Epithelial cell of proximal tubule (primary cell): ENCODE results near the gene MUC13. TPM values are rescaled to one million over a fixed set of nuclear protein-coding genes. Genes with fewer than 3 reads are reported as not detected.
A peak's percentile ranks its signal among the peaks of the same experiment; 100 is the strongest.

Experiments
- DNase-seq: peaks from one replicate; pipeline ENCODE4 v3.0.0-alpha.2; 2011; ENCODE audit warnings: low read depth
- H3K4me3 ChIP-seq: 2 replicates; pipeline ENCODE4 v1.5.1; 2011; ENCODE audit warnings: low read depth, mild to moderate bottlenecking, low read length
- total RNA-seq: library from RNA; depleted of rRNA; stranded (reverse); fragments of >200 nt; gene quantifications from 2 replicates; pipeline ENCODE4 v1.2.3, GENCODE V29; 2015
- TF ChIP-seq, protein P1 (sequence below): conservative IDR thresholded peaks from 2 replicates; pipeline ENCODE4 v1.5.1; 2012; ENCODE audit warnings: low read depth, mild to moderate bottlenecking, low read length

MUC13 gene
- total RNA-seq, 1 donor from 2014 or later: not detected

- TF ChIP-seq, protein P1, sequence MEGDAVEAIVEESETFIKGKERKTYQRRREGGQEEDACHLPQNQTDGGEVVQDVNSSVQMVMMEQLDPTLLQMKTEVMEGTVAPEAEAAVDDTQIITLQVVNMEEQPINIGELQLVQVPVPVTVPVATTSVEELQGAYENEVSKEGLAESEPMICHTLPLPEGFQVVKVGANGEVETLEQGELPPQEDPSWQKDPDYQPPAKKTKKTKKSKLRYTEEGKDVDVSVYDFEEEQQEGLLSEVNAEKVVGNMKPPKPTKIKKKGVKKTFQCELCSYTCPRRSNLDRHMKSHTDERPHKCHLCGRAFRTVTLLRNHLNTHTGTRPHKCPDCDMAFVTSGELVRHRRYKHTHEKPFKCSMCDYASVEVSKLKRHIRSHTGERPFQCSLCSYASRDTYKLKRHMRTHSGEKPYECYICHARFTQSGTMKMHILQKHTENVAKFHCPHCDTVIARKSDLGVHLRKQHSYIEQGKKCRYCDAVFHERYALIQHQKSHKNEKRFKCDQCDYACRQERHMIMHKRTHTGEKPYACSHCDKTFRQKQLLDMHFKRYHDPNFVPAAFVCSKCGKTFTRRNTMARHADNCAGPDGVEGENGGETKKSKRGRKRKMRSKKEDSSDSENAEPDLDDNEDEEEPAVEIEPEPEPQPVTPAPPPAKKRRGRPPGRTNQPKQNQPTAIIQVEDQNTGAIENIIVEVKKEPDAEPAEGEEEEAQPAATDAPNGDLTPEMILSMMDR: no peak
- DNase-seq: peak; percentile 86
- no peak overlapping the region for H3K4me3 ChIP-seq
Observed at GRCh38 chr3:124878561-124879336, 55.8 kb downstream of the MUC13 start.

GRCh38 chr3:124877674-124878073 lies 56.9 kb downstream of the MUC13 start:
- H3K4me3 ChIP-seq: no peak overlapping the region
- TF ChIP-seq, protein P1: no peak
- DNase-seq: no peak

DNA sequence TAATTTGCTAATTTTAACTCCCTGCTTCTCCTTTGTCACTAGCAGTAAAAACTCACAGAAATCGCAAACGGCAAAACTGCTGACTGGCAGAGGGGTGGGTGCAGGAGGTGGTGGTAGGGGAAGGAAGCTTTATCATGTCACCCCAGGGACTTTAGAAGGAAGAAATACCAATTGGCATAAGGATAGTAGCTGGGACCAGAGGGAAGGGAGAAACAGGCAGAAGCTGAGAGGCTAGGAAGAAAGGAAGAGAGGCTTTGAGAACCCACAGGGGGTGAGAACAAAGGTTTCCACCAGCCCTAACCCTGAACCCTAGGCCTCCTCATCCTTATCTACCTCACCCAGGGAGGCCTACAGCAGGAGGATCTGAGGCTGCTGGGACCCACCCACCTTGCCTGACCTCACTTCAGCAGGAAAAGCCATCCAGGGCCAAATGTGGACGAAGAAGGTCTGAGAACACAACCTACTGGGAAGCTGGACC lies 58.1 kb downstream of the MUC13 start:
- TF ChIP-seq, protein P1: no peak
- H3K4me3 ChIP-seq: no peak overlapping the region
- DNase-seq: no peak

DNA sequence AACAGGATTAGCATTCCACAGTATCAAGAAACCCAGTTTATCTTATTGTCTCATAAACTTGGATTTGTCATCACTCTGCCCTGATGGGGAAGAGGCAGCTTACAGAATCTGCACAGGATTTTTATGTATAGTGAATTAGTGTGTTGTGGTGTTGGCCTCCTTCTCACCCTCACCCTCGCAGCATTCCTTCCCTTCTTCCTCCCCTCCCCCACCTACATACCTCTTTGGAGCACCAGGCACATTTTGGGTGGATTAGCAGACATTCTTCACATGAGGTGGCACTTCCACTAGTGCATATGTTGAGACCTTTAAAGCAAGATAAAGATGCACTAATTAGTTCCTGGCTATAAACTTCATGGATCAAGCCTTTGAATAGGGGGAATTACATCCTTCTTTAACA lies 61.3 kb downstream of the MUC13 start:
- TF ChIP-seq, protein P1: no peak
- no peak overlapping the region for H3K4me3 ChIP-seq
- no peak for DNase-seq

- TF ChIP-seq, protein P1: no peak
- no peak overlapping the region for H3K4me3 ChIP-seq
- DNase-seq: no peak
Observed at GRCh38 chr3:124867511-124867910, 67.0 kb downstream of the MUC13 start.

- DNase-seq: no peak
- no peak overlapping the region for H3K4me3 ChIP-seq
- TF ChIP-seq, protein P1: peak; percentile 22
Observed at GRCh38 chr3:124862006-124862405, 72.5 kb downstream of the MUC13 start.

GRCh38 chr3:124861041-124861440 lies 73.5 kb downstream of the MUC13 start:
- no peak for DNase-seq
- TF ChIP-seq, protein P1: no peak
- no peak overlapping the region for H3K4me3 ChIP-seq
